MCF 10A (cell line): Measurements from ENCODE around the gene PAX5. TPM values are rescaled to one million over a fixed set of nuclear protein-coding genes. Genes with fewer than 3 reads are reported as not detected.

Source experiments
- BruUV-seq: library from RNA; stranded (reverse); fragments of 400-500 nt; replicated peaks from 2 replicates; lab custom pipeline; 2021; lab: Mats Ljungman, UMichigan
- CTCF ChIA-PET: fragments of 300-600 bp; sonication (Branson Sonifier 250); formaldehyde crosslinking; extraction: SDS; loops from one replicate; lab custom pipeline; 2021; ENCODE audit warnings: antibody characterized with exemption, inconsistent platforms; lab: Yijun Ruan, JAX
- POLR2A ChIA-PET: fragments of 300-600, 350-650 bp; sonication (Branson Sonifier 250); formaldehyde crosslinking; extraction: SDS; loops from one replicate; lab custom pipeline; 2020; ENCODE audit warnings: antibody characterized with exemption, inconsistent platforms; lab: Yijun Ruan, JAX
- DNase-seq: peaks from one replicate; pipeline ENCODE4 v3.0.0-alpha.2; 2018; ENCODE audit not compliant: unreplicated experiment
- H3K27ac Mint-ChIP-seq: one replicate; pipeline ENCODE4 v1.8.0; 2022; ENCODE audit warnings: mild to moderate bottlenecking, low read depth, mixed read lengths; ENCODE audit not compliant: unreplicated experiment
- H3K27me3 Mint-ChIP-seq: one replicate; pipeline ENCODE4 v1.8.0; 2022; ENCODE audit warnings: mixed read lengths; ENCODE audit not compliant: insufficient read depth, unreplicated experiment
- H3K36me3 Mint-ChIP-seq: one replicate; pipeline ENCODE4 v1.8.0; 2022; ENCODE audit warnings: mild to moderate bottlenecking, moderate library complexity, mixed read lengths; ENCODE audit not compliant: insufficient read depth, unreplicated experiment
- H3K4me1 Mint-ChIP-seq: one replicate; pipeline ENCODE4 v1.8.0; 2022; ENCODE audit warnings: mixed read lengths; ENCODE audit not compliant: insufficient read depth, unreplicated experiment
- H3K4me3 Mint-ChIP-seq: one replicate; pipeline ENCODE4 v1.8.0; 2022; ENCODE audit warnings: mild to moderate bottlenecking, moderate library complexity, mixed read lengths; ENCODE audit not compliant: unreplicated experiment
- H3K9me3 Mint-ChIP-seq: one replicate; pipeline ENCODE4 v1.8.0; 2022; ENCODE audit warnings: mixed read lengths; ENCODE audit not compliant: unreplicated experiment
- intact Hi-C: fragments of 100-400 bp; cut with micrococcal nuclease; formaldehyde crosslinking; loops from 2 replicates; pipeline ENCODE4 v1.14.1; 2022
- total RNA-seq: library from RNA; stranded (reverse); gene quantifications from 2 replicates; pipeline ENCODE4 v1.2.3, GENCODE V29; 2022
- TF ChIP-seq, protein P1 (sequence below): fragments of 200-600 bp; IDR thresholded peaks from one replicate; pipeline ENCODE4 v1.8.0; 2022; ENCODE audit warnings: antibody characterized with exemption, mild to moderate bottlenecking; ENCODE audit not compliant: unreplicated experiment

PAX5 gene
- total RNA-seq, 1 experiment from 2014 or later = not detected

DNA sequence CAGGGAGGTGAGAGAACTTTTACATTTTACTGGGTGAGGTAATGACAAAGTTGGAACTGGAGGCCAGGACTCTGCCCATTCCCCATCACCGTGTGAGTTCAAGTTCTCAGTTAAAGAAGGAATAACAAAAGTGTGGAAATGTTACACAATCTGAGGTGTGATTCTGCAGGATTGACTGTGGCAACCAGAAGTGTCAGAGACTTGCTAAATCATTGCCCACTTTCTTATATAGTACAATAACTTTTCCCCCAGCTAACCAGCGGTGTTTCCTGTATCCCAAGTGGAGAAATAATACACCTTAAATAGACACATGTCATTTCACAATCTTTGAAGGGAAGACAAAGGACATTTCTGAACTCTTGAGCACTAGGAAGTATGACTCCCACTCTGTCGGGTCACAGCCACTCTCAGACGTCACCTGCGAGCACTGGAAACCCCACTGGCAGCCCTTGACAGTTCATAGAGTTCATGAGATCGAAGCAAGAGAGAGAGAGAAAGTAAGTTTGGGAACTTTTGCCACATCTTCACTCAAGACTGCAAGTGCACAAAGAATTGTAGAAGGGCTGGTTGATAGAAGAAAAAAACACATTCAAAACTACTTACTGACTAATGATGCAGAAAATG lies 28.4 kb downstream of the PAX5 start:
- TF ChIP-seq, protein P1, sequence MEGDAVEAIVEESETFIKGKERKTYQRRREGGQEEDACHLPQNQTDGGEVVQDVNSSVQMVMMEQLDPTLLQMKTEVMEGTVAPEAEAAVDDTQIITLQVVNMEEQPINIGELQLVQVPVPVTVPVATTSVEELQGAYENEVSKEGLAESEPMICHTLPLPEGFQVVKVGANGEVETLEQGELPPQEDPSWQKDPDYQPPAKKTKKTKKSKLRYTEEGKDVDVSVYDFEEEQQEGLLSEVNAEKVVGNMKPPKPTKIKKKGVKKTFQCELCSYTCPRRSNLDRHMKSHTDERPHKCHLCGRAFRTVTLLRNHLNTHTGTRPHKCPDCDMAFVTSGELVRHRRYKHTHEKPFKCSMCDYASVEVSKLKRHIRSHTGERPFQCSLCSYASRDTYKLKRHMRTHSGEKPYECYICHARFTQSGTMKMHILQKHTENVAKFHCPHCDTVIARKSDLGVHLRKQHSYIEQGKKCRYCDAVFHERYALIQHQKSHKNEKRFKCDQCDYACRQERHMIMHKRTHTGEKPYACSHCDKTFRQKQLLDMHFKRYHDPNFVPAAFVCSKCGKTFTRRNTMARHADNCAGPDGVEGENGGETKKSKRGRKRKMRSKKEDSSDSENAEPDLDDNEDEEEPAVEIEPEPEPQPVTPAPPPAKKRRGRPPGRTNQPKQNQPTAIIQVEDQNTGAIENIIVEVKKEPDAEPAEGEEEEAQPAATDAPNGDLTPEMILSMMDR = no peak
- H3K36me3 Mint-ChIP-seq = no peaks in the 10 kb centered on the region
- no peak overlapping the region for H3K27ac Mint-ChIP-seq
- intact Hi-C loops = no loop called here
- no TSS peak for BruUV-seq
- ChIA-PET POLR2A (interaction anchor here (0.7 kb wide), 2 partner anchors 58 to 738 kb away, joined by 3 read pairs; no protein-coding TSS in a partner anchor), CTCF (no interaction called here)
- no peaks in the 10 kb centered on the region for H3K4me1 Mint-ChIP-seq
- peaks cover 75% of the 10 kb centered on the region for H3K27me3 Mint-ChIP-seq
- H3K4me3 Mint-ChIP-seq = no peak overlapping the region
- H3K9me3 Mint-ChIP-seq = no peaks in the 10 kb centered on the region
- no peak for DNase-seq

DNA sequence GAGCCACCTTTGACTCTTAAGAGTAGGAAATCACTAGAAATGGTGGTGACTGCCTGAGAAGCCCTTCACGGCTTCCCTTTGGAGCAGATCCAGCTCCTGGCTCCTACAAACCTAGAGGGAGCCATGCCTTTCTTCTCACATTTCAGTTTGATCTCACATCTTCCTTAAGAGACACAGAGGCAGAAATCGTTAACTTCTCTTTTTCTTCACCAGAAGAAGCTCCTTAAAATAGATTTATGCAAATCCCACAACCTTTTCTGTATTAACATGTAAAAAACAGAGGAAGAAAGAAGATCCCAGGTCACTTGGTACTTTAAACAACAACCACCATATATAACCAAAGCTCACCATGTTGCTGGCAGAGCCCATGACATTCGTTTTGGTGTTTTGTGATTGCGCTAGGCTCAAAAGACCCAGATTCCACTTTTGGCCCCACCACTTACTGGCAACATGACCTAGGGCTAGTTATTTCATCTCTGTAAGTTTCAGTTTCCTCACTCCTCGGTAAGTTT lies 29.6 kb downstream of the PAX5 start:
- intact Hi-C loops = no loop called here
- Mint-ChIP-seq H3K27ac (no peak overlapping the region), H3K4me1 (no peaks in the 10 kb centered on the region), H3K9me3 (no peaks in the 10 kb centered on the region), H3K36me3 (no peaks in the 10 kb centered on the region), H3K4me3 (no peak overlapping the region), H3K27me3 (peaks cover 71% of the 10 kb centered on the region)
- BruUV-seq = no TSS peak
- no peak for DNase-seq
- POLR2A ChIA-PET = no interaction called here
- TF ChIP-seq, protein P1 = no peak
- CTCF ChIA-PET = interaction anchor here (0.6 to 0.9 kb wide), 2 partner anchors 30 to 131 kb away, joined by 3 read pairs; partner anchors contain the start of gene PAX5

DNA sequence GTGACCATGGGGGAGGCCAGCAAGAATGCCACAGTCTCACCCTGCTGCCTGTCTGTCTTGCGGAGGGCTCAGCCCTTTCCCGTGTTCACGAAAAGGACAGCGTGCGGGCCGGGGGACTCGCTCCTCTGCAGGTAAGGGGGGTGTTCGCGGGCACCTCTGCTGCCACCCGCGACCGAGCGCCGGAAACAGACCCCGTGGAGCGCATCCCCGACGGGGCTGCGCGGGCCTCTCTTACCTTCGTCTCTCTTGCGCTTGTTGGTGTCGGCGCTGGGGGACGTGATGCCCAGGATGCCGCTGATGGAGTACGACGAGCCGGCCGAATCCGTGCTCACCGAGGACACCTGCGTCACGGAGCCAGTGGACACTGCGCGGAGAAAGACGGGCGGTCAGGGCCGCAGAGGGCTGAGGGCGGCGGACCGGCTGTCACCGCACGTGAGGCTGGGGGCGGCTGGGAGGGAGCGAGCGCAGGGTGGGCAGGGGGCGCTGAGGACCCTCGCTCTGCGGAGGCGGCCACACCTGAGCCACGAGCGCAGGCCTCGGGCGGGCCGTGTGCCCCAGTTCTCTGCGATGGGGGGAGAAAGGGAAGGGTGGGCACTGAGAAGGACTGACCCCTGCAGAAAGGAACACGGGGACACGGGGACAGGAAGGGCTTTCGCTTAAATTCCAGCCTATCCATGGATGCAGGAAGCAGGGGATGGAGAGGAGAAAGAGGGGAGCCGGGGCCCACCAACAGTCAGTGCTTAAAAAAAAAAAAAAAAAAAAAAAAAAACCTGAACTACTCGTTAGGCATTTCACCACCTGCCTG lies 31.5 kb downstream of the PAX5 start:
- no peaks in the 10 kb centered on the region for H3K4me1 Mint-ChIP-seq
- POLR2A ChIA-PET = no interaction called here
- intact Hi-C loops = no loop called here
- H3K27ac Mint-ChIP-seq = no peak overlapping the region
- no peak for DNase-seq
- no TSS peak for BruUV-seq
- H3K4me3 Mint-ChIP-seq = no peak overlapping the region
- peaks cover 57% of the 10 kb centered on the region for H3K27me3 Mint-ChIP-seq
- no peaks in the 10 kb centered on the region for H3K9me3 Mint-ChIP-seq
- TF ChIP-seq, protein P1 = no peak
- no peaks in the 10 kb centered on the region for H3K36me3 Mint-ChIP-seq
- CTCF ChIA-PET = interaction anchor here (0.6 to 1.0 kb wide), 3 partner anchors 11 to 581 kb away, joined by 4 to 6 read pairs (median 4); no protein-coding TSS in a partner anchor

DNA sequence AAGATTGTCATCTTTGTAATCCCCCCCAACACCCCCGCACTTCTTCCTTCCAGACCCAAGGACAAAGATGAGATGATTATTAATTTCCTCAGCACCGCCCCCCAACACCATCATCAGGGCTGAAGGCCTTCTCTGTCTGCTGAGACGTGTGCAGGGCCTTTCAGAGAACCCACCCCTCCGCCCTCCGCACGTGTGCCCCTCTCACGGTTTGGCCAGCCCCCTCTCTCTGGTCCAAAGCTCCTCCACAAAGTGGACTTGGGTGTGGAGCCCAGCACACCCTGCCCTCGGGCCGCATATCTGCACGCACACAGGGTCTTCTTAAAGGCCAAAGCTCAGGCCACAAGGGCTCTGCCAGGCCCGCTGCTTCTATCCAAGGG lies 32.0 kb downstream of the PAX5 start:
- Mint-ChIP-seq H3K27ac (no peak overlapping the region), H3K4me1 (no peaks in the 10 kb centered on the region), H3K27me3 (peaks cover 52% of the 10 kb centered on the region), H3K4me3 (no peak overlapping the region), H3K36me3 (no peaks in the 10 kb centered on the region), H3K9me3 (no peaks in the 10 kb centered on the region)
- intact Hi-C loops = no loop called here
- ChIA-PET POLR2A (no interaction called here), CTCF (interaction anchor here (0.9 kb wide), 2 partner anchors 11 to 203 kb away, joined by 4 read pairs; no protein-coding TSS in a partner anchor)
- no TSS peak for BruUV-seq
- TF ChIP-seq, protein P1 = no peak
- DNase-seq = no peak
